ENCODE data around the gene TBC1D1. TPM values are rescaled to one million over a fixed set of nuclear protein-coding genes. Genes with fewer than 3 reads are reported as not detected.

The TBC1D1 gene
- total and polyA plus RNA-seq, 2 of the 8 experiments (the other 6 are each of a cell fraction or from before 2014, with no cell fraction given): 96.9 to 162 TPM

DNA sequence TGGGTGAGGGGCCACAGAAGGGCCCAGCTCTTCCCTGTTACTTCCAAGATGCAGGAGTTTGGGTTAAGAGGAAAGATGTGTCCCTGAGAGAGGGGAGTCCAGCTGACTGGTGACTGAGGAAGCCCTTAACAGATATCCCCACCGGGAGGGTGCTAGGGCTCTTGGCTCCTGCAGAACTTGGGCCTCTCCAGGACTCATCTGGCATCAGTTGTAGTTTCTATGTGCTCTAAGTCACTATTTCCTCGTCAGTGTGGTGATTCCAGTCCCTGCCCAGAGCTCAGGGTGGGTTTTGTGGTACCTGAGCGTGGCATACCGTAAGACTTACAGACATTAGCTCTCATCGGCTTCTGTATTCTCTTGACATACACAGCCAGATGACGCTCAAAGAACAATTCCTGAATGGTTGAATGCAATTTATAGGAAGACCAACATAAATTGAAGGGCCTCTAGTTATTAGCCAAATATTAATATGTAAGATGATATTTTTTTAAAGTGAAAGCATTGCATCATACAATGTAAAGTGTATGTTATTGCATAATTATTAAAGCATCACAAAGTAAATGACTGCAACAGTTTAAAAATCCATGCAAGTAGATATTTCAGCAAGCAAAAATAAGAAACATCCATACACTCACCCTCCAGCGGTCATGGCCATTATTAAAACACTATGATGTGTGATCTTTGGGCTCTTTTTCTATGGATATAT lies 264.9 kb downstream of the TBC1D1 start:
- Histone ChIP-seq H3K23me2 (ENCODE audit: low read depth, low read length) (no peaks in the 10 kb centered on the region), H3K4me1 (replicated peaks in 1 of 4; ENCODE audit: control insufficient read depth in 3 of 4, insufficient read depth in 4 of 4, low read length in 3 of 4) (peaks cover 0 to 6% (median 2%) of the 10 kb centered on the region in 4 experiments; a peak in 5 of 7 replicates), H3K79me1 (ENCODE audit: low read depth, low read length) (no peaks in the 10 kb centered on the region), H3K4ac (replicated peaks; ENCODE audit: insufficient read length, low read depth, low read length) (no peak overlapping the region), H2BK120ac (replicated peaks; ENCODE audit: low read depth, low read length) (no peak overlapping the region), H4K5ac (ENCODE audit: insufficient read length, low read depth, low read length) (no peak overlapping the region), H3K27me3 (replicated peaks in 1 of 4; ENCODE audit: control insufficient read depth in 3 of 4, extremely low read depth in 1 of 4, insufficient read depth in 3 of 4, low read length in 3 of 4) (no peaks in the 10 kb centered on the region), H3K9me3 (ENCODE audit: insufficient read depth in 2 of 2, low read depth in 1 of 2, low read length in 1 of 2) (no peaks in the 10 kb centered on the region), H3K23ac (ENCODE audit: insufficient read length) (no peak overlapping the region), H4K91ac (replicated peaks; ENCODE audit: insufficient read length, low read length) (no peak overlapping the region), H3K4me2 (ENCODE audit: insufficient read depth in 1 of 2, low read depth in 2 of 2, low read length in 2 of 2) (no peak overlapping the region), H2BK20ac (ENCODE audit: low read length) (no peak overlapping the region), H3K79me2 (ENCODE audit: control insufficient read depth in 1 of 2, insufficient read depth in 2 of 2, low read length in 2 of 2) (no peaks in the 10 kb centered on the region), H2AK5ac (ENCODE audit: low read depth, low read length) (no peak overlapping the region), H3K56ac (replicated peaks; ENCODE audit: insufficient read length, low read depth, low read length) (no peak overlapping the region), H3K36me3 (ENCODE audit: control insufficient read depth in 2 of 4, insufficient read depth in 4 of 4, low read length in 3 of 4) (no peaks in the 10 kb centered on the region), H3K27ac (ENCODE audit: low read depth, low read length) (no peak overlapping the region), H4K20me1 (replicated peaks in 1 of 2; ENCODE audit: control insufficient read depth in 1 of 2, insufficient read depth in 2 of 2, low read length in 2 of 2) (no peaks in the 10 kb centered on the region), H3K9ac (replicated peaks in 1 of 4; ENCODE audit: extremely low read depth in 1 of 4, low read depth in 3 of 4, low read length in 3 of 4) (no peak overlapping the region), H2BK5ac (ENCODE audit: low read depth, low read length) (no peak overlapping the region), H4K8ac (ENCODE audit: extremely low read depth, insufficient read depth, low read length) (no peak overlapping the region), H2AFZ (ENCODE audit: low read length) (no peak overlapping the region), H2BK12ac (ENCODE audit: low read depth, low read length) (no peak overlapping the region), H2BK15ac (ENCODE audit: low read length) (no peak overlapping the region), H3K18ac (ENCODE audit: extremely low read depth, low read length) (no peak overlapping the region), H3K4me3 (ENCODE audit: extremely low read depth in 1 of 4, insufficient read depth in 2 of 4, low read depth in 3 of 4, low read length in 4 of 4) (no peak overlapping the region), H3K14ac (ENCODE audit: insufficient read length) (no peak overlapping the region)
- 93% methylated on average over 7 of the region's 7 CpGs; no CpG with 5 or more reads in 1 of the 2 experiments for WGBS, 2 experiments (ENCODE audit: extremely low coverage in 1 of 2, insufficient coverage in 1 of 2, insufficient read length in 1 of 2, insufficient replicate concordance in 2 of 2, low coverage in 1 of 2, low lambda C conversion rate in 2 of 2, missing lambda C conversion rate in 1 of 2)
- ChIA-PET POLR2A (ENCODE audit: partially characterized antibody) (interaction anchor here (0.6 to 0.8 kb wide), 2 partner anchors 1302 to 1830 kb away, joined by 3 to 4 read pairs; no protein-coding TSS in a partner anchor), CTCF (ENCODE audit: partially characterized antibody) (interaction anchor here (0.7 to 2.1 kb wide), 7 partner anchors 11 to 158 kb away, joined by 3 to 8 read pairs (median 5); no protein-coding TSS in a partner anchor)
- FAIRE-seq (no peak), DNase-seq (ENCODE audit: low read depth in 1 of 2, low spot score in 2 of 2) (no peak)
- TF ChIP-seq, protein P1, sequence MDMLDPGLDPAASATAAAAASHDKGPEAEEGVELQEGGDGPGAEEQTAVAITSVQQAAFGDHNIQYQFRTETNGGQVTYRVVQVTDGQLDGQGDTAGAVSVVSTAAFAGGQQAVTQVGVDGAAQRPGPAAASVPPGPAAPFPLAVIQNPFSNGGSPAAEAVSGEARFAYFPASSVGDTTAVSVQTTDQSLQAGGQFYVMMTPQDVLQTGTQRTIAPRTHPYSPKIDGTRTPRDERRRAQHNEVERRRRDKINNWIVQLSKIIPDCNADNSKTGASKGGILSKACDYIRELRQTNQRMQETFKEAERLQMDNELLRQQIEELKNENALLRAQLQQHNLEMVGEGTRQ (IDR thresholded peaks at IDR 0.05; ENCODE audit: low read length): no peak
- TF ChIP-seq CREB1 (IDR thresholded peaks at IDR 0.05) (no peak), GTF2F1 (IDR thresholded peaks at IDR 0.05; ENCODE audit: borderline replicate concordance, low read depth, low read length) (no peak), EZH2 (IDR thresholded peaks at IDR 0.05; ENCODE audit: low read depth, low read length, severe bottlenecking) (no peak), POLR2A (IDR thresholded peaks at IDR 0.05; ENCODE audit: control extremely low read depth in 1 of 2, low read depth in 2 of 2, low read length in 2 of 2) (no peak), HDAC2 (IDR thresholded peaks at IDR 0.05; ENCODE audit: borderline replicate concordance in 1 of 2, low read depth in 2 of 2, low read length in 2 of 2) (no peak), RNF2 (IDR thresholded peaks at IDR 0.05; ENCODE audit: borderline replicate concordance, low read depth, low read length, missing control alignments, poor library complexity, severe bottlenecking) (no peak), GABPA (IDR thresholded peaks at IDR 0.05; ENCODE audit: borderline replicate concordance, insufficient read depth, low read length) (no peak), SIRT6 (IDR thresholded peaks at IDR 0.05; ENCODE audit: low read length) (no peak)
